ENCODE measurements around the gene AGBL4.

DNA sequence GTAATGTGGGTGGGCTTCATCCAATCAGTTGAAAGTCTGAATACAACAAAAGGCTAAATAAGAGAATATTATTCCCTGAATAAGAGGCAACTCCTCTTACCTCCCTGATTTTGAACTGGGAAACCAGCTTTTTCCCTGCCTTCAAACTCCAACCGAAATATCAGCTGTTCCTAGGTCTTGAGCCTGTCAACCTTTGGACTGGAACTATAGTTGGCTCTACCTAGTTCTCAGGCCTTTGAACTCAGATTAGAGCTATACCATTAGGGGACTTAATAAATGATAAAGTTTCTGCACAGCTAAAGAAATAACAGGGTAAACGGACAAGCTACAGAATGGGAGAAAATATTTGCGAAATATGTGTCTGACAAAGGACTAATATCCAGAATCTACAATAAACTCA is 1203.3 kb downstream of the AGBL4 start:
- TF ChIP-seq, protein P1, sequence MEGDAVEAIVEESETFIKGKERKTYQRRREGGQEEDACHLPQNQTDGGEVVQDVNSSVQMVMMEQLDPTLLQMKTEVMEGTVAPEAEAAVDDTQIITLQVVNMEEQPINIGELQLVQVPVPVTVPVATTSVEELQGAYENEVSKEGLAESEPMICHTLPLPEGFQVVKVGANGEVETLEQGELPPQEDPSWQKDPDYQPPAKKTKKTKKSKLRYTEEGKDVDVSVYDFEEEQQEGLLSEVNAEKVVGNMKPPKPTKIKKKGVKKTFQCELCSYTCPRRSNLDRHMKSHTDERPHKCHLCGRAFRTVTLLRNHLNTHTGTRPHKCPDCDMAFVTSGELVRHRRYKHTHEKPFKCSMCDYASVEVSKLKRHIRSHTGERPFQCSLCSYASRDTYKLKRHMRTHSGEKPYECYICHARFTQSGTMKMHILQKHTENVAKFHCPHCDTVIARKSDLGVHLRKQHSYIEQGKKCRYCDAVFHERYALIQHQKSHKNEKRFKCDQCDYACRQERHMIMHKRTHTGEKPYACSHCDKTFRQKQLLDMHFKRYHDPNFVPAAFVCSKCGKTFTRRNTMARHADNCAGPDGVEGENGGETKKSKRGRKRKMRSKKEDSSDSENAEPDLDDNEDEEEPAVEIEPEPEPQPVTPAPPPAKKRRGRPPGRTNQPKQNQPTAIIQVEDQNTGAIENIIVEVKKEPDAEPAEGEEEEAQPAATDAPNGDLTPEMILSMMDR (IDR thresholded peaks at IDR 0.05; ENCODE audit: low read length) = no peak
- TF ChIP-seq EZH2 (IDR thresholded peaks at IDR 0.05; ENCODE audit: borderline replicate concordance, low read length) = no peak

Data from OCI-LY1 (cell line).